HL-60/S4 treated with phorbol 12-myristate 13-acetate at 8.2 ng/mL for 4 days and 3 days (cell line): ENCODE measurements around the gene DBT.
"Not testable (repeated sequence)": the region's sequence is repeated elsewhere in the genome, so short reads cannot be mapped to it uniquely, and the experiment has no call there.

Experiments used
- in situ Hi-C: fragments of 300-500 bp; cut with MboI; formaldehyde crosslinking; loops from 2 replicates; pipeline ENCODE4 v1.15.0; 2022; ENCODE audit warnings: low sequenced_read_pairs

DBT gene

GRCh38 chr1:100202703-100203102 is 46.9 kb downstream of the DBT start:
- in situ Hi-C loops: not testable (repeated sequence)

DNA sequence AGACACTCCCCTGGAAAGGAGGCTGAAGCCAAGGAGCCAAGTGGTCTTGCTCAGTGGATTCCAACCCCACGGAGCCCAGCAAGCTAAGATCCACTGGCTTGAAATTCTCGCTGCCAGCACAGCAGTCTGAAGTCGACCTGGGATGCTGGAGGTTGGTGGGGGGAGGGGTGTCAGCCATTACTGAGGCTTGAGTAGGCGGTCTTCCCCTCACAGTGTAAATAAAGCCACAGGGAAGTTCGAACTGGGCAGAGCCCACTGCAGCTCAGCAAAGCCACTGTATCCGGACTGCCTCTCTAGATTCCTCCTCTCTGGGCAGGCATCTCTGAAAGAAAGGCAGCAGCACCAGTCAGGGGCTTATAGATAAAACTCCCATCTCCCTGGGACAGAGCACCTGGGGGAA is 49.6 kb downstream of the DBT start:
- in situ Hi-C loops: not testable (repeated sequence)

DNA sequence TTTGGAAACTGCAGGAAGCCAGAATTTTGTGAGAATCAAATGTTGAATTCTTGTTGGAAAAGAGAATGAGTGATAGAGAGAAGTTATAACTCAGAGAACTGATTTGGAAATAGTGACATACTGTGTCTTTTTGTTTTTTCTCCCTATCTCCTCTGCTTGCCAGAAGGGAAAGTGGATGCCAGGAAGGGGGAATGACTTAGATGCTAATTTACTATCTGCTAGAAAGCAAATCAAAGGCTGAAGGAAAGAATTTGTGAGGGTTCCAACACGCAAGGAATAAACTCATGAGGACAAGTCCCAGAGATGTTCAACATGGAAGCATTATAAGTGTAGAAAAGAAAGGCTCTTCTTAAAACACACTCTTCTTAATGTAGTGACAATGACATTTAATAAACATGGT is 51.0 kb downstream of the DBT start:
- in situ Hi-C loops: no loop called here

GRCh38 chr1:100188617-100189016 is 61.0 kb downstream of the DBT start:
- in situ Hi-C loops: no loop called here

DNA sequence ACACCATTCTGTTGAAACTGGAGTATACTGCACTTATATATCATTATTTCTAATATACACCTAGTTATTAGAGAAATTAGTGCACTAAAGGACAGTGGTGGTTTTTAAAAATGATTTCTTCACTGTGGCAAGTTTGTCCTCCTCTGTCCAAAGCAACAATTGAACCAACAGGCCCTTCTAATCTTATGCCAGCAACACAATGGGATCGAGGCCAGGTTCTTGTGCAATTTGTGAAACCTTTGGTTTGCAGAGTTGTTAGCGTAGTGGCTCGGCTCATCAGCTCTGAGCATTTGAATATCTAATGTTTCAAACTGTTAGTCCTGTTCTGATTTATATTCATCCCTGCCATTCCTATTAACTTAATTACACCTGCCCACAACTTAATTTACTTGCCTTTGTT is 61.7 kb downstream of the DBT start:
- in situ Hi-C loops: no loop called here

DNA sequence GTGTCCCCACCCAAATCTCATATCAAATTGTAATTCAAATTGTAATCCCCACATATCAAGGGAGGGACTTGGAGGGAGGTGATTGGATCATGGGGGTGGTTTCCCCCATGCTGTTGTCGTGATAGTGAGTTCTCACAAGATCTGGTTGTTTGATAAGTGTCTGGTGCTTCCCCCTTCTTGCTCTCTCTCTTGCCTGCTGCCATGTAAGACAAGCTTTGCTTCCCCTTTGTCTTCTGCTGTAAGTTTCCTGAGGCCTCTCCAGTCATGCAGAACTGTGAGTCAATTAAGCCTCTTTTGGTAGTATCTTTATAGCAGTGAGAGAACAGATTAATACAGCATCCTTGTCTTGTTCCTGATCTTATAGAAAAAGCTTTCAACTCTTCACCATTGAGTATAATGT is 65.1 kb downstream of the DBT start:
- in situ Hi-C loops: no loop called here

DNA sequence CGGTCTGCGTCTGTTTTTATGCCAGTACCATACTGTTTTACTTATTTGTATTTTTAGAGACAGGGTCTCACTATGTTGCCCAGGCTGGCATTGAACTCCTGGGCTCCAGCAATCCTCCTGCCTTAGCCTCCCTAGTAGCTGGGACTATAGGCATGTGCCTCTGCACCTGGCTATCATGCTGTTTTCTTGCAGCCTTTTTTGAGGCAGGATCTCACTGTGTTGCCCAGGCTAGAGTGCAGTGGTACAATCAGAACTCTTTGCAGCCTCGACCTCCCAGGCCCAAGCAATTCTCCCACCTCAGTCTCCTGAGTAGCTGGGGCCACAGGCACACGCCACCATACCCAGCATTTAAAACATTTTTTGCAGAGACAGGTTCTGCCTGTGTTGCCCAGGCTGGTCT is 66.3 kb downstream of the DBT start:
- in situ Hi-C loops: no loop called here

- in situ Hi-C loops: no loop called here
Measured at GRCh38 chr1:100178091-100178490, 71.5 kb downstream of the DBT start, which contains the start of gene LRRC39. LRRC39 (minus strand) TSS chr1:100178256; CDS start chr1:100168516, 9,740 bp downstream.

DNA sequence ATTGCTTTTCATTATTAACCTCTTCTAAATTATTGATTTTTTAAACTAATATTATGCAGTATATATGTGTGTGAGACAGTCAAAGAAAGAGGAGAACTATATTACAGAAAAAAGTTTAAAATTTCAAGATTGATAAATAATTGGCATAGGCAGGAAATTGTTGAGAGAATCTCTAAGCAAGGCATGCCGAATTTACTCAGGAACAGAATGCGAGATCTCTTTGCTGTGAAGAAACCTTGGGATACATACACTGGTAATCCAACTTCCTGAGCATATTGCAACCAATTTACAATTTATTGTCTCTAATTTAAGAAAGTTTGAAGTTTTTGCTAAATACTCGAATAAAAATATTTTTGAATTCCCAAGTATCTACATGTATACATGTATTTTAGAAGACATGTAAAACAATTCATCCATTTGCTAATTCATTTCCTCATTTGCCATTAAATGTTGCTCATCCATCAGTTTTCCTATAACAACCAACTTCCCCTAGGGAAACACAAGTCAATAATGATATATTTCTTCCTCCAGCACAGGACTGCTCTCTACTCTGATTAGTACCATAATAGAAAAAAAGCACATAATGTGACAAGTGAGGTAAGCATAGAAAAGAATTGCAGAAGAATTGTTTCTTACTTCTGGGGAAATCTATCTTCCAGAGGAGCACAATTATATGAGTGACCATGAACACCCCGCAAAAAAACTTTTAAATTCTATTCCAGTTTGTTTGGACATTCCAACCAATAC is 72.2 kb downstream of the DBT start:
- in situ Hi-C loops: no loop called here

- in situ Hi-C loops: no loop called here
Measured at GRCh38 chr1:100168051-100168450, 81.6 kb downstream of the DBT start.

GRCh38 chr1:100164702-100165101 is 84.9 kb downstream of the DBT start:
- in situ Hi-C loops: no loop called here

DNA sequence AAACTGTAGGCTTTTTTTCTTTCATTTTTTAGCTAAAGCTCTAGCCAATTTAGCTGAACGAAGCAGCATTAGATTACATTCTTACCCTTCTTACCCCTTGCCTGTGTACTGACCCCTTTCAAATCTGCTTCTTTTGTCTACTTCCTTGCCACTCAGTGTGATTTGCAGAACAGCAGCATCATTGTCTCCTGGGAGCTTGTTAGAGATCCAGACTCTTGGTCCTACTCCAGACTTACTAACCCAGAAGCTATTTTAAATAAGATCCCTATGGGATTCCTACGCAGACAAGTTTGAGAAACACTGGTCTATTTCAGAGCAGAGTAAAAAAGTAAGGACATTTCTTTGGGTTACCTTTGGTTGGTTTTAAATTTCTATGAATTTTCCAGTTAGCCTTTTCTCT is 85.4 kb downstream of the DBT start:
- in situ Hi-C loops: no loop called here

DNA sequence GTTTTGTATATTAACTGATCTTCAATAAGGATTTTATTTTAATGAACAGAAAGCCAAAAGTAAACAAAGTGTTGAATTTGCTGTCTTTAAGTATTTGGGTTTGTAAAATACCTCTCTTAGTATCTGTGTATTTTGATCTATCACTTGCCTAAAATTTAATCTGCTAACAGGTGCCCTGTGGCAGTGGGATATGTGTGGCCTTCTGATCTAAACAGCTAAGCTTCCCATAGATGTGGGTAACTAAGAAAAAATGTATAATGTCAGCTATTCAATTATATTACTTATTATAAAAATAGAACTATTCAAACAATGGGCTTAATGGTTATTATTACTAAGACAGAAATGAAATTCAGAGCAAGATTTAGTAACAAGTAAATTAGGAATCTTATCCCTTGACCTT is 86.8 kb downstream of the DBT start:
- in situ Hi-C loops: no loop called here

GRCh38 chr1:100152271-100152670 is 97.4 kb downstream of the DBT start:
- in situ Hi-C loops: no loop called here

GRCh38 chr1:100151679-100152078 is 98.0 kb downstream of the DBT start:
- in situ Hi-C loops: no loop called here

DNA sequence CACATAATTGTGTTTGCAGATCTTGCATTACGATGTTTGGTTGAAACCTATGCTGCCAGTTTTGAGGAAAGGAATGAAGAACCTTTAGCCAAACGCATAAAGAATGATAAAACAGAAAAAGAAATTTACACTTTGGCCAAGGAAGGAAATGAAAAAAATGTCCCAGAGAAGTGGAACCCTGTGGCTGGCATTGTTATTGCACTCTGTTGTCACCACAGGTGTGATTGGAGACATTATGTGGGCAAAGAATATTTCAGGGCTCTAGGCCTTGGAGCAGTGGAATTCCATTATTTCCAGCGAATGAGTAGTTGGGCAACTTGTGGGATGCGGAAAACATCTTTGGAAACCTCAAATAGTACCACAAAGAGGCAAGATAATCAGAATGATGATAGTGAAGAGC is 101.8 kb downstream of the DBT start:
- in situ Hi-C loops: no loop called here

DNA sequence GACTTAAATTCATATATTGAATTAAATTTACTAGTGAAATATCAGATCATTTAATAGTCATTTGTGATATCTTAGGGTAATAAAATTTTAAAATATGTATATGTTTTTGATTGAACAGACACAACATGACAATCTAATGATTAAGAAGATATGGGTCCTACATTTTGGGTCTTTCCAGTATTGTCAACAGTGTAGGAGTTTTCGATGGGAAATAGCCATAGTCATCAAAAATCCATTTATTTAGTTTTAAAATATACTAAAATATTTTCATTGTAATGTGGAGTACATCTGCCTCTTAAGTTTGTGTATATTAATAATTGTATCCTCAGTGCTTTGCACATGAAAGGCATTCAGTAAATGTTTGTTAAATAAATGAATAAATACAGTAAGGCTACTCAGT is 102.7 kb downstream of the DBT start:
- in situ Hi-C loops: no loop called here

- in situ Hi-C loops: no loop called here
Measured at GRCh38 chr1:100145116-100145515, 104.5 kb downstream of the DBT start.

DNA sequence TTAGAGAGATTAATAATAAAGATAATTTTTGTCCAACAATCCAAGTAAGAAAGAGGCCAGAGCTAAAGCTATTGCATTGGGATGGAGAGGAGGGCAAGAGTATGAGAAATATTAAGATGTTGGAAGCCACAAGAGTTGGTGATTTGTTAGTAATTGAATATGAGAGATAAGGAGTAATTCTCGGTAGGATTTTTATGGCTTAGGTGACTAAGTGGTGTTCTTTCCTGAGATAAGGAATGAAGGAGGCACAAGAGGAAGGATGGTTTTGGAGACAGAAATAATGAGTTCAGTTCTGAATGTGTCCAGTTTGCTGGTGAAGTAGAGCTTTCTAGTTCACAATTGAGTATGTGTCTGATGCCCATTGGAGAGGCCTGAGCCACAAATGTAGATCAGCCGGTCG is 107.3 kb downstream of the DBT start:
- in situ Hi-C loops: no loop called here

- in situ Hi-C loops: no loop called here
Measured at GRCh38 chr1:100141192-100141591, 108.4 kb downstream of the DBT start.

DNA sequence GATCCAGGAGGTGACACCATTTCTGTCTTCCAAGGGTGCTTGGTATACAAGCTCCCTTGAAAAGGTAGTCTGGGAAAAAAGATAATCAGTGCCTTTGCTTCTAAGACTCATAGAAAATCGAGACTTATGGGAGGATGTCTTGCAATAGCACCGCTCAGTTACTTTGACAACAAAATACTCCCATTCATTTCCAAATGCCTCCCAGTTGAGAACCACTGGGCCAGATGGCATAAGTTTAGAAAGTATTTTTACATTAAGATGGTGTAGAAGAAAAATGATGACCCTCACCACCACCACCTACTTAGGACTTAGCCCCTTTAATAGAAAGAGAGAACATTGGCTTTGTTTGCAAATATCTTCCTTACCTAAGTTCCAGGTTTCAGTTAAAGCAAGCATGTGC is 112.0 kb downstream of the DBT start:
- in situ Hi-C loops: no loop called here
